ENCODE results near the gene PLEKHM3.

DNA sequence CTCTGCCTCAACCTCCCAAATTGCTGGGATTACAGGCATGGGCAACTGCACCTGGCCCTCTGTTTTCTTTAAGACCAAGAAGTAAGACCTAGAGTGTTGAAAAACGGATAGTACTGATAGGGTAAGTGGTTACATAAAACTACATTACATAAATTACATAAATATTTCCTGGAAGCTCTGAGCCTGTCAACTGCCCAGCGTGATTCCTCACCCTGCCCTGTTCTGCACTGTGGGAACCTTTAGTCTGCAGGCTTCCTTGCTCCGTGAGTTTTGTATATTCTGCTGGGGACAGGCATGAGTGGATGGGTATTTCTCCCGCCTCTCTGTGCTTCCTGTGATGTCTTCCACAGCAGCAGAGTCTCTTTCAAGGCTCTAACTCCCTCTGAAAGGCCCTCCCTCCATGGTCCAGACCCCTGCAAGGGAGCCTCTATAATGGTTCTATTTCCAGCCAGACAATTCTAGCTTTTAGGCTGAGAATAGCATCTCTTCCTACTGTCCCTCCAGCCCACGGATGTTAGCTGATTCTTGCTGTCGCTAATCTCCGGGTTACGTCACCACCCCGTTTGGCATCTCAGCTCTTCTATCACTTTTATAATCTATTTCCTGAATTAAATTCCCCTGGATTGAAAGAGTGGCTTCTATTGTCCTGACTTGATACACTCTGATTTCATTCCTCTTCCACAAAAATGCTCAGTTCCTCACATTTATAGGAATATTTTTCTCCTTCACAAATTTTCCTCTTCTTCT lies 49.5 kb upstream of the PLEKHM3 start:
- TF ChIP-seq, protein P1, sequence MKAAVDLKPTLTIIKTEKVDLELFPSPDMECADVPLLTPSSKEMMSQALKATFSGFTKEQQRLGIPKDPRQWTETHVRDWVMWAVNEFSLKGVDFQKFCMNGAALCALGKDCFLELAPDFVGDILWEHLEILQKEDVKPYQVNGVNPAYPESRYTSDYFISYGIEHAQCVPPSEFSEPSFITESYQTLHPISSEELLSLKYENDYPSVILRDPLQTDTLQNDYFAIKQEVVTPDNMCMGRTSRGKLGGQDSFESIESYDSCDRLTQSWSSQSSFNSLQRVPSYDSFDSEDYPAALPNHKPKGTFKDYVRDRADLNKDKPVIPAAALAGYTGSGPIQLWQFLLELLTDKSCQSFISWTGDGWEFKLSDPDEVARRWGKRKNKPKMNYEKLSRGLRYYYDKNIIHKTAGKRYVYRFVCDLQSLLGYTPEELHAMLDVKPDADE (IDR thresholded peaks at IDR 0.05), result no peak
- no peak for TF ChIP-seq CREB1 (CRISPR knock-in tag; IDR thresholded peaks at IDR 0.05; ENCODE audit: low read depth)
- TF ChIP-seq CTCF (conservative IDR thresholded peaks at IDR 0.05; ENCODE audit: low read depth in 2 of 2), result no peak
- TF ChIP-seq, protein P2, sequence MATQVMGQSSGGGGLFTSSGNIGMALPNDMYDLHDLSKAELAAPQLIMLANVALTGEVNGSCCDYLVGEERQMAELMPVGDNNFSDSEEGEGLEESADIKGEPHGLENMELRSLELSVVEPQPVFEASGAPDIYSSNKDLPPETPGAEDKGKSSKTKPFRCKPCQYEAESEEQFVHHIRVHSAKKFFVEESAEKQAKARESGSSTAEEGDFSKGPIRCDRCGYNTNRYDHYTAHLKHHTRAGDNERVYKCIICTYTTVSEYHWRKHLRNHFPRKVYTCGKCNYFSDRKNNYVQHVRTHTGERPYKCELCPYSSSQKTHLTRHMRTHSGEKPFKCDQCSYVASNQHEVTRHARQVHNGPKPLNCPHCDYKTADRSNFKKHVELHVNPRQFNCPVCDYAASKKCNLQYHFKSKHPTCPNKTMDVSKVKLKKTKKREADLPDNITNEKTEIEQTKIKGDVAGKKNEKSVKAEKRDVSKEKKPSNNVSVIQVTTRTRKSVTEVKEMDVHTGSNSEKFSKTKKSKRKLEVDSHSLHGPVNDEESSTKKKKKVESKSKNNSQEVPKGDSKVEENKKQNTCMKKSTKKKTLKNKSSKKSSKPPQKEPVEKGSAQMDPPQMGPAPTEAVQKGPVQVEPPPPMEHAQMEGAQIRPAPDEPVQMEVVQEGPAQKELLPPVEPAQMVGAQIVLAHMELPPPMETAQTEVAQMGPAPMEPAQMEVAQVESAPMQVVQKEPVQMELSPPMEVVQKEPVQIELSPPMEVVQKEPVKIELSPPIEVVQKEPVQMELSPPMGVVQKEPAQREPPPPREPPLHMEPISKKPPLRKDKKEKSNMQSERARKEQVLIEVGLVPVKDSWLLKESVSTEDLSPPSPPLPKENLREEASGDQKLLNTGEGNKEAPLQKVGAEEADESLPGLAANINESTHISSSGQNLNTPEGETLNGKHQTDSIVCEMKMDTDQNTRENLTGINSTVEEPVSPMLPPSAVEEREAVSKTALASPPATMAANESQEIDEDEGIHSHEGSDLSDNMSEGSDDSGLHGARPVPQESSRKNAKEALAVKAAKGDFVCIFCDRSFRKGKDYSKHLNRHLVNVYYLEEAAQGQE (IDR thresholded peaks at IDR 0.05; ENCODE audit: unreplicated experiment), result no peak
- TF ChIP-seq EZH2phosphoT487 (IDR thresholded peaks at IDR 0.05; ENCODE audit: unreplicated experiment), result no peak
- TF ChIP-seq EZH2 (IDR thresholded peaks at IDR 0.05; ENCODE audit: low read depth, unreplicated experiment), result no peak
- no peak for TF ChIP-seq POLR2AphosphoS5 (IDR thresholded peaks at IDR 0.05; ENCODE audit: low read depth)

Measured in GM23338 (cell line).